Measurements from ENCODE around the gene CCDC40.

GRCh38 chr17:80055597-80055996, 19.2 kb downstream of the CCDC40 start:
- no peak for TF ChIP-seq CTCF (IDR thresholded peaks at IDR 0.05)
- no peak for TF ChIP-seq POLR2A (IDR thresholded peaks at IDR 0.05)

Measured in Peyer's patch (tissue), 4 donors.